ENCODE results near the gene CLCA4.

DNA sequence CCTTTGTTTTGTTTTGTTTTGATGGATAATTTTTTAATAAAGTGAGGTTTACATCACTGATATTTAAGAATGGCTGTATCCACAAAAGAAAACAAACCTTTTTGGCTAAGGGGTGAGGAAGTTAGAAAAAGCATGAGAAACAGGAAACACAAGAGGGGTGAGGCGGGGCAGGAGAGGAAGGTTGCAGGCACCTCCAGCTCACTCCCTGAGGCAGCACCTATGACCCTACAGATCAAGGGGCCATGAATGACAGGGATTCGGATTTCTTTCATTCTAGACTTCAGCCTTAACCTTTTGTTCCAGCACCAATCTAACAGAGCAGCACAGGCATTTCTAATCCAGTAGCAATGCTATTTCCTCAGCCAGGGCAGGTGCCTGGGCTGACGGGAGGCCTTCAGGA is 4.4 kb downstream of the CLCA4 start:
- TF ChIP-seq, protein P1, sequence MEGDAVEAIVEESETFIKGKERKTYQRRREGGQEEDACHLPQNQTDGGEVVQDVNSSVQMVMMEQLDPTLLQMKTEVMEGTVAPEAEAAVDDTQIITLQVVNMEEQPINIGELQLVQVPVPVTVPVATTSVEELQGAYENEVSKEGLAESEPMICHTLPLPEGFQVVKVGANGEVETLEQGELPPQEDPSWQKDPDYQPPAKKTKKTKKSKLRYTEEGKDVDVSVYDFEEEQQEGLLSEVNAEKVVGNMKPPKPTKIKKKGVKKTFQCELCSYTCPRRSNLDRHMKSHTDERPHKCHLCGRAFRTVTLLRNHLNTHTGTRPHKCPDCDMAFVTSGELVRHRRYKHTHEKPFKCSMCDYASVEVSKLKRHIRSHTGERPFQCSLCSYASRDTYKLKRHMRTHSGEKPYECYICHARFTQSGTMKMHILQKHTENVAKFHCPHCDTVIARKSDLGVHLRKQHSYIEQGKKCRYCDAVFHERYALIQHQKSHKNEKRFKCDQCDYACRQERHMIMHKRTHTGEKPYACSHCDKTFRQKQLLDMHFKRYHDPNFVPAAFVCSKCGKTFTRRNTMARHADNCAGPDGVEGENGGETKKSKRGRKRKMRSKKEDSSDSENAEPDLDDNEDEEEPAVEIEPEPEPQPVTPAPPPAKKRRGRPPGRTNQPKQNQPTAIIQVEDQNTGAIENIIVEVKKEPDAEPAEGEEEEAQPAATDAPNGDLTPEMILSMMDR (conservative IDR thresholded peaks at IDR 0.05; ENCODE audit: low read depth, low read length) = no peak
- TF ChIP-seq EZH2 (IDR thresholded peaks at IDR 0.05; ENCODE audit: borderline replicate concordance, low read depth, low read length, poor library complexity, severe bottlenecking) = no peak

Measured in A673 (cell line).